Karpas-422 (cell line): ENCODE results near the gene RTN4RL1. TPM values are rescaled to one million over a fixed set of nuclear protein-coding genes. Genes with fewer than 3 reads are reported as not detected.
"Not testable (repeated sequence)": the region's sequence is repeated elsewhere in the genome, so short reads cannot be mapped to it uniquely, and the experiment has no call there.

ENCODE experiments used
- DNase-seq: peaks from one replicate; pipeline ENCODE4 v3.0.0-alpha.2; 2015
- H2AFZ ChIP-seq: fragments of 200-600 bp; sonication (generic); 2 replicates; pipeline ENCODE4 v1.6.1; 2014; ENCODE audit warnings: antibody characterized with exemption, low read length, mixed read lengths
- H3K27ac ChIP-seq: fragments of 200-600 bp; sonication (generic); 2 replicates; pipeline ENCODE4 v1.5.1; 2014; ENCODE audit warnings: mild to moderate bottlenecking, low read length, moderate library complexity
- H3K27me3 ChIP-seq: fragments of 200-600 bp; sonication (generic); 2 replicates; pipeline ENCODE4 v1.6.1; 2014; ENCODE audit warnings: low read length, mixed read lengths
- H3K36me3 ChIP-seq: fragments of 200-600 bp; sonication (generic); 2 replicates; pipeline ENCODE4 v1.6.1; 2014; ENCODE audit warnings: low read length, mixed read lengths; ENCODE audit not compliant: insufficient read depth
- H3K4me1 ChIP-seq: fragments of 200-600 bp; sonication (generic); 2 replicates; pipeline ENCODE4 v1.6.1; 2014; ENCODE audit warnings: mild to moderate bottlenecking, low read length, mixed read lengths
- H3K4me2 ChIP-seq: fragments of 200-600 bp; sonication (generic); 2 replicates; pipeline ENCODE4 v1.6.1; 2014; ENCODE audit warnings: low read length, low read depth, mild to moderate bottlenecking; ENCODE audit not compliant: poor library complexity, severe bottlenecking
- H3K4me3 ChIP-seq: fragments of 200-600 bp; sonication (generic); 2 replicates; pipeline ENCODE4 v1.5.1; 2014; ENCODE audit warnings: mild to moderate bottlenecking, antibody characterized with exemption, low read length, mixed read lengths
- H3K79me2 ChIP-seq: fragments of 200-600 bp; sonication (generic); 2 replicates; pipeline ENCODE4 v1.6.1; 2014; ENCODE audit warnings: mild to moderate bottlenecking, low read length, mixed read lengths
- H3K9ac ChIP-seq: fragments of 200-600 bp; sonication (generic); 2 replicates; pipeline ENCODE4 v1.6.0; 2014; ENCODE audit warnings: low read length
- H3K9me2 ChIP-seq: fragments of 200-600 bp; sonication (generic), shearing (Covaris generic); replicated peaks from 2 replicates; pipeline ENCODE4 v1.6.0; 2014; ENCODE audit warnings: mild to moderate bottlenecking, low read length, moderate library complexity; ENCODE audit not compliant: insufficient read depth
- H3K9me3 ChIP-seq: fragments of 300-700, 200-600 bp; sonication (generic); 2 replicates; pipeline ENCODE4 v1.6.1; 2014; ENCODE audit warnings: low read length, mixed read lengths
- H4K20me1 ChIP-seq: fragments of 200-600 bp; sonication (generic); 2 replicates; pipeline ENCODE4 v1.6.1; 2014; ENCODE audit warnings: mild to moderate bottlenecking, antibody characterized with exemption, low read length, low read depth; ENCODE audit not compliant: insufficient read depth
- total RNA-seq: library from RNA; depleted of rRNA; stranded (reverse); fragments of >200 nt; shearing (Covaris generic); gene quantifications from 2 replicates; pipeline ENCODE4 v1.2.3, GENCODE V29; 2014; ENCODE audit warnings: low replicate concordance

Gene RTN4RL1
- total RNA-seq, 1 experiment from 2014 or later, result 0.30 TPM

GRCh38 chr17:1898872-1899271 lies 126.3 kb downstream of the RTN4RL1 start:
- Histone ChIP-seq H3K27ac (no peak overlapping the region), H3K9me2 (no peaks in the 10 kb centered on the region), H3K79me2 (no peaks in the 10 kb centered on the region), H3K4me1 (peaks cover 9% of the 10 kb centered on the region), H3K36me3 (peaks cover 18% of the 10 kb centered on the region; the same call in 1 of the 2 replicates), H3K4me2 (no peak overlapping the region), H3K4me3 (no peak overlapping the region), H4K20me1 (0 out of 2 replicates have a peak, but pooled peaks cover 4% of the 10 kb centered on the region), H3K27me3 (no peaks in the 10 kb centered on the region), H3K9ac (no peak overlapping the region), H2AFZ (no peak overlapping the region), H3K9me3 (no peaks in the 10 kb centered on the region)
- DNase-seq, result no peak

- Histone ChIP-seq H3K4me1 (peaks cover 4% of the 10 kb centered on the region), H3K36me3 (peaks cover 18% of the 10 kb centered on the region; the same call in 1 of the 2 replicates), H3K79me2 (no peaks in the 10 kb centered on the region)
These were observed 126.8 kb downstream of the RTN4RL1 start for GRCh38 chr17:1898332-1898731.

GRCh38 chr17:1897105-1897656 lies 128.0 kb downstream of the RTN4RL1 start:
- Histone ChIP-seq H3K9me2 (no peaks in the 10 kb centered on the region), H3K4me1 (no peaks in the 10 kb centered on the region), H3K4me2 (no peak overlapping the region), H2AFZ (no peak overlapping the region), H4K20me1 (0 out of 2 replicates have a peak, but pooled peaks cover 4% of the 10 kb centered on the region), H3K27ac (no peak overlapping the region), H3K36me3 (peaks cover 29% of the 10 kb centered on the region; the same call in 1 of the 2 replicates), H3K27me3 (no peaks in the 10 kb centered on the region), H3K9ac (no peak overlapping the region), H3K79me2 (no peaks in the 10 kb centered on the region), H3K9me3 (no peaks in the 10 kb centered on the region), H3K4me3 (no peak overlapping the region)
- no peak for DNase-seq

More at GRCh38 chr17:1898332-1898731, 126.8 kb downstream of the RTN4RL1 start:
- Histone ChIP-seq H4K20me1 (0 out of 2 replicates have a peak, but pooled peaks cover 4% of the 10 kb centered on the region), H3K4me2 (no peak overlapping the region), H3K27me3 (no peaks in the 10 kb centered on the region), H3K27ac (no peak overlapping the region), H3K9me2 (no peaks in the 10 kb centered on the region), H3K4me3 (no peak overlapping the region), H3K9me3 (no peaks in the 10 kb centered on the region), H2AFZ (no peak overlapping the region), H3K9ac (no peak overlapping the region)
- no peak for DNase-seq

GRCh38 chr17:1896243-1897104 lies 128.7 kb downstream of the RTN4RL1 start:
- H2AFZ ChIP-seq, result no peak overlapping the region
- H3K9me3 ChIP-seq, result no peaks in the 10 kb centered on the region
- H3K9me2 ChIP-seq, result no peaks in the 10 kb centered on the region
- H3K27me3 ChIP-seq, result no peaks in the 10 kb centered on the region
- H3K9ac ChIP-seq, result no peak overlapping the region
- H3K4me1 ChIP-seq, result no peaks in the 10 kb centered on the region
- H4K20me1 ChIP-seq, result 0 out of 2 replicates have a peak, but pooled peaks cover 4% of the 10 kb centered on the region
- no peak overlapping the region for H3K4me3 ChIP-seq
- peaks cover 30% of the 10 kb centered on the region; the same call in 1 of the 2 replicates for H3K36me3 ChIP-seq
- DNase-seq, result no peak
- H3K79me2 ChIP-seq, result no peaks in the 10 kb centered on the region
- H3K4me2 ChIP-seq, result no peak overlapping the region
- H3K27ac ChIP-seq, result no peak overlapping the region

- H3K4me1 ChIP-seq, DNase-seq, H3K9ac ChIP-seq, H3K27ac ChIP-seq, H3K9me3 ChIP-seq, H3K9me2 ChIP-seq, H3K27me3 ChIP-seq, H3K4me2 ChIP-seq, H4K20me1 ChIP-seq, H2AFZ ChIP-seq, H3K79me2 ChIP-seq, H3K4me3 ChIP-seq: not testable (repeated sequence)
- H3K36me3 ChIP-seq, result peaks cover 37% of the 10 kb centered on the region; the same call in 1 of the 2 replicates
These were observed 129.7 kb downstream of the RTN4RL1 start for GRCh38 chr17:1895479-1895878.

GRCh38 chr17:1894753-1895339 lies 130.3 kb downstream of the RTN4RL1 start:
- Histone ChIP-seq H3K4me1 (no peaks in the 10 kb centered on the region), H3K9me2 (no peaks in the 10 kb centered on the region), H3K9me3 (no peaks in the 10 kb centered on the region), H3K4me3 (no peak overlapping the region), H3K79me2 (no peaks in the 10 kb centered on the region), H3K36me3 (peaks cover 37% of the 10 kb centered on the region; the same call in 1 of the 2 replicates), H3K4me2 (no peak overlapping the region), H3K9ac (no peak overlapping the region), H3K27ac (no peak overlapping the region), H3K27me3 (no peaks in the 10 kb centered on the region), H2AFZ (no peak overlapping the region), H4K20me1 (0 out of 2 replicates have a peak, but pooled peaks cover 4% of the 10 kb centered on the region)
- no peak for DNase-seq

- Histone ChIP-seq H3K79me2 (no peaks in the 10 kb centered on the region), H3K9me2 (no peaks in the 10 kb centered on the region), H3K4me2 (no peak overlapping the region), H3K9ac (no peak overlapping the region), H2AFZ (no peak overlapping the region), H3K27ac (no peak overlapping the region), H3K9me3 (no peaks in the 10 kb centered on the region), H3K27me3 (no peaks in the 10 kb centered on the region), H3K4me1 (no peaks in the 10 kb centered on the region), H3K4me3 (no peak overlapping the region), H3K36me3 (peaks cover 44% of the 10 kb centered on the region), H4K20me1 (0 out of 2 replicates have a peak, but pooled peaks cover 4% of the 10 kb centered on the region)
- DNase-seq, result no peak
These were observed 134.2 kb downstream of the RTN4RL1 start for GRCh38 chr17:1890758-1891450.
